Suppressor macrophage (primary cell): ENCODE results near the gene SOS1.
A peak's percentile ranks its signal among the peaks of the same experiment; 100 is the strongest.

Experiments
- DNase-seq, 4 experiments: peaks; one replicate each; pipeline ENCODE4 v3.0.0-alpha.2; 2020 to 2022

The SOS1 gene

GRCh38 chr2:39024833-39025232, 96.0 kb downstream of the SOS1 start:
- DNase-seq = no peak

GRCh38 chr2:39023649-39024048, 97.2 kb downstream of the SOS1 start:
- DNase-seq = no peak

- no peak for DNase-seq
These were observed 98.1 kb downstream of the SOS1 start for GRCh38 chr2:39022642-39023235.

- DNase-seq = no peak
These were observed 100.5 kb downstream of the SOS1 start for GRCh38 chr2:39020383-39020782.

- no peak for DNase-seq
These were observed 102.2 kb downstream of the SOS1 start for GRCh38 chr2:39018638-39019037.

- DNase-seq = no peak
These were observed 103.5 kb downstream of the SOS1 start for GRCh38 chr2:39017334-39017733.

GRCh38 chr2:39015424-39015823, 105.4 kb downstream of the SOS1 start:
- DNase-seq = no peak

- no peak for DNase-seq
These were observed 107.0 kb downstream of the SOS1 start for GRCh38 chr2:39013871-39014270.

- peak; percentile 13 to 53 (median 38) for DNase-seq
These were observed 112.2 kb downstream of the SOS1 start for GRCh38 chr2:39008665-39009064.

- no peak for DNase-seq
These were observed 112.9 kb downstream of the SOS1 start for GRCh38 chr2:39007875-39008504.

- no peak for DNase-seq
These were observed 120.3 kb downstream of the SOS1 start for GRCh38 chr2:39000552-39000951.

GRCh38 chr2:38997781-38998180, 123.1 kb downstream of the SOS1 start:
- DNase-seq = peak; percentile 68 to 93 (median 84)

GRCh38 chr2:38991899-38992298, 129.0 kb downstream of the SOS1 start:
- DNase-seq = no peak

- DNase-seq = no peak
These were observed 132.1 kb downstream of the SOS1 start for GRCh38 chr2:38988716-38989115.

GRCh38 chr2:38982498-38982897, 138.4 kb downstream of the SOS1 start:
- DNase-seq = no peak

GRCh38 chr2:38981670-38982357, 139.0 kb downstream of the SOS1 start:
- no peak for DNase-seq

- no peak for DNase-seq
These were observed 139.7 kb downstream of the SOS1 start for GRCh38 chr2:38981003-38981669.

GRCh38 chr2:38978908-38979307, 141.9 kb downstream of the SOS1 start:
- no peak for DNase-seq

GRCh38 chr2:38978296-38978903, 142.5 kb downstream of the SOS1 start:
- peak; percentile 78 to 91 (median 84) for DNase-seq

- DNase-seq = no peak
These were observed 143.8 kb downstream of the SOS1 start for GRCh38 chr2:38977047-38977446.

GRCh38 chr2:38975042-38975441, 145.8 kb downstream of the SOS1 start:
- DNase-seq = no peak

- no peak for DNase-seq
These were observed 147.6 kb downstream of the SOS1 start for GRCh38 chr2:38973266-38973665.

GRCh38 chr2:38971377-38971776, 149.5 kb downstream of the SOS1 start:
- no peak for DNase-seq
